HepG2 (cell line): Measurements from ENCODE around the gene ZNF582. TPM values are rescaled to one million over a fixed set of nuclear protein-coding genes. Genes with fewer than 3 reads are reported as not detected.

Source experiments
- FLYWCH1 ChIP-seq: sonication (generic); formaldehyde crosslinking; IDR thresholded peaks from 2 replicates; pipeline ENCODE4 v1.8.1; 2023; ENCODE audit warnings: mild to moderate bottlenecking, missing genetic modification reagents
- FOXJ3 ChIP-seq: sonication (generic); formaldehyde crosslinking; IDR thresholded peaks from 2 replicates; pipeline ENCODE4 v1.4.0; 2020; ENCODE audit warnings: missing genetic modification reagents, mild to moderate bottlenecking, borderline replicate concordance
- FOXP4 ChIP-seq: sonication (generic); formaldehyde crosslinking; IDR thresholded peaks from 2 replicates; pipeline ENCODE4 v1.4.0; 2020; ENCODE audit warnings: missing genetic modification reagents
- HNRNPL ChIP-seq: fragments of 200-400 bp; formaldehyde crosslinking; IDR thresholded peaks from 2 replicates; pipeline ENCODE4 v1.6.1; 2017; ENCODE audit warnings: mild to moderate bottlenecking, low read depth, low read length
- MEF2D ChIP-seq: sonication (generic); formaldehyde crosslinking; IDR thresholded peaks from 2 replicates; pipeline ENCODE4 v1.5.1; 2020; ENCODE audit warnings: mild to moderate bottlenecking, missing genetic modification reagents
- MXD1 ChIP-seq: sonication (generic); formaldehyde crosslinking; IDR thresholded peaks from 2 replicates; pipeline ENCODE4 v1.4.0; 2020; ENCODE audit warnings: mild to moderate bottlenecking, missing genetic modification reagents
- PRPF4 ChIP-seq: fragments of 200-400 bp; formaldehyde crosslinking; IDR thresholded peaks from 2 replicates; pipeline ENCODE4 v1.6.1; 2016; ENCODE audit warnings: low read length, low read depth; ENCODE audit not compliant: poor library complexity, severe bottlenecking
- RARG ChIP-seq: sonication (generic); formaldehyde crosslinking; IDR thresholded peaks from 2 replicates; pipeline ENCODE4 v1.4.0; 2020; ENCODE audit warnings: low read depth, mild to moderate bottlenecking, missing genetic modification reagents
- SCMH1 ChIP-seq: sonication (generic); formaldehyde crosslinking; IDR thresholded peaks from 2 replicates; pipeline ENCODE4 v1.9.0; 2021; ENCODE audit warnings: missing genetic modification reagents, mild to moderate bottlenecking, borderline replicate concordance
- TARDBP ChIP-seq: sonication (generic); formaldehyde crosslinking; IDR thresholded peaks from 2 replicates; pipeline ENCODE4 v1.8.0; 2022; ENCODE audit warnings: mild to moderate bottlenecking, missing genetic modification reagents
- TFE3 ChIP-seq: IDR thresholded peaks from 2 replicates; pipeline ENCODE4 v1.6.1; 2016
- TRIM24 ChIP-seq: sonication (generic); formaldehyde crosslinking; IDR thresholded peaks from 2 replicates; pipeline ENCODE4 v1.8.0; 2022; ENCODE audit warnings: mild to moderate bottlenecking, missing genetic modification reagents
- ZC3H13 ChIP-seq: sonication (generic); formaldehyde crosslinking; IDR thresholded peaks from 2 replicates; pipeline ENCODE4 v1.8.1; 2023; ENCODE audit warnings: mild to moderate bottlenecking, missing genetic modification reagents, moderate library complexity
- ZNF280B ChIP-seq: sonication (generic); formaldehyde crosslinking; IDR thresholded peaks from 2 replicates; pipeline ENCODE4 v1.5.0; 2020; ENCODE audit warnings: missing genetic modification reagents, mild to moderate bottlenecking, borderline replicate concordance
- ZNF329 ChIP-seq: sonication (generic); formaldehyde crosslinking; IDR thresholded peaks from 2 replicates; pipeline ENCODE4 v1.9.0; 2021; ENCODE audit warnings: low read depth, mild to moderate bottlenecking, missing genetic modification reagents
- ZNF414 ChIP-seq: sonication (generic); formaldehyde crosslinking; IDR thresholded peaks from 2 replicates; pipeline ENCODE4 v1.5.0; 2020; ENCODE audit warnings: missing genetic modification reagents
- ZNF451 ChIP-seq: sonication (generic); formaldehyde crosslinking; IDR thresholded peaks from 2 replicates; pipeline ENCODE4 v1.5.0; 2020; ENCODE audit warnings: mild to moderate bottlenecking, missing genetic modification reagents
- ZNF652 ChIP-seq: IDR thresholded peaks from 2 replicates; pipeline ENCODE4 v1.6.1; 2016; ENCODE audit warnings: low read depth, borderline replicate concordance
- ZNF709 ChIP-seq: sonication (generic); formaldehyde crosslinking; IDR thresholded peaks from 2 replicates; pipeline ENCODE4 v1.5.0; 2020; ENCODE audit warnings: mild to moderate bottlenecking, missing genetic modification reagents
- ZNF788 ChIP-seq: sonication (generic); formaldehyde crosslinking; IDR thresholded peaks from 2 replicates; pipeline ENCODE4 v1.5.0; 2020; ENCODE audit warnings: mild to moderate bottlenecking, missing genetic modification reagents, borderline replicate concordance
- polyA plus RNA-seq, 8 experiments: library from polyadenylated mRNA; depleted of rRNA in 3 of 8; stranded (reverse) in 7 of 8; unstranded in 1 of 8; fragments of >200 nt; fragmentation: Illumina TruSeq in 4 of 8; extraction: Trizol in 4 of 8; gene quantifications; 2 replicates each; pipeline versions ENCODE4 v1.2.1 to v1.2.3, GENCODE V29; 2011 to 2016; ENCODE audit warnings: low read depth in 4 of 8, missing spikeins in 1 of 8, mixed read lengths in 1 of 8; ENCODE audit not compliant: insufficient read depth in 1 of 8
- total RNA-seq, 5 experiments: library from RNA; depleted of rRNA; stranded (reverse); fragments of >200 nt; fragmentation: Illumina TruSeq; extraction: Trizol; gene quantifications; 2 replicates each; pipeline ENCODE4 v1.2.3, GENCODE V29; 2016; ENCODE audit warnings: low read depth in 1 of 5
- TF ChIP-seq, protein P1 (sequence below): sonication (generic); formaldehyde crosslinking; IDR thresholded peaks from 2 replicates; pipeline ENCODE4 v1.8.0; 2022; ENCODE audit warnings: missing genetic modification reagents, mild to moderate bottlenecking, inconsistent platforms, borderline replicate concordance

Gene ZNF582
- total and polyA plus RNA-seq, 2 of the 13 experiments (the other 11 are each of a cell fraction or from before 2014, with no cell fraction given), result 0.83 to 1.6 TPM

GRCh38 chr19:56367829-56368711 lies 25.3 kb downstream of the ZNF582 start (continued):
- TF ChIP-seq TRIM24 (CRISPR knock-in tag) (no peak), MEF2D (0 out of 2 replicates have a peak, but pooled peaks have one; percentile 28), HNRNPL (no peak), ZNF652 (CRISPR knock-in tag) (no peak), ZNF451 (peak; percentile 52; the same call in 1 of the 2 replicates), FOXJ3 (CRISPR knock-in tag) (no peak), ZNF329 (CRISPR knock-in tag) (no peak; the same call in 1 of the 2 replicates), ZNF280B (CRISPR knock-in tag) (peak; percentile 83; the same call in 1 of the 2 replicates), PRPF4 (no peak), FOXP4 (CRISPR knock-in tag) (no peak), ZNF788 (CRISPR knock-in tag) (peak; percentile 35; the same call in 1 of the 2 replicates), FLYWCH1 (CRISPR knock-in tag) (no peak), MXD1 (CRISPR knock-in tag) (peak; percentile 39), ZNF414 (CRISPR knock-in tag) (0 out of 2 replicates have a peak, but pooled peaks have one; percentile 35), TFE3 (CRISPR knock-in tag) (peak; percentile 38; the same call in 1 of the 2 replicates), ZNF709 (CRISPR knock-in tag) (no peak), TARDBP (CRISPR knock-in tag) (no peak), RARG (no peak), SCMH1 (CRISPR knock-in tag) (no peak), ZC3H13 (CRISPR knock-in tag) (no peak)
- TF ChIP-seq, protein P1, sequence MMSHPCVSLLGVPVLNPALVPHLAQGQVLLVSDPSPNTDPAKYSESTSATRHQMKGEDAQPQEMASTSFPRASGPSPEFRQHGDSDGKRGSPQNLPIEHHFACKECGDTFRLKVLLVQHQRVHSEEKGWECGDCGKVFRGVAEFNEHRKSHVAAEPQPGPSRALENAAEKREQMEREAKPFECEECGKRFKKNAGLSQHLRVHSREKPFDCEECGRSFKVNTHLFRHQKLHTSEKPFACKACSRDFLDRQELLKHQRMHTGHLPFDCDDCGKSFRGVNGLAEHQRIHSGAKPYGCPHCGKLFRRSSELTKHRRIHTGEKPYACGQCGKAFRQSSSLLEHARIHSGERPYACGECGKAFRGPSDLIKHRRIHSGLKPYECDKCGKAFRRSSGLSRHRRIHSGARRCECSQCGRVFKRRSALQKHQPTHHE (CRISPR knock-in tag), result no peak
